ENCODE results near the gene GAS7. TPM values are rescaled to one million over a fixed set of nuclear protein-coding genes. Genes with fewer than 3 reads are reported as not detected.

GAS7 gene
- total RNA-seq, 1 donor from 2014 or later: 72.7 TPM

- no peak for TF ChIP-seq CTCF (conservative IDR thresholded peaks at IDR 0.05)
- Mint-ChIP-seq H3K4me1 (peaks cover 33% of the 10 kb centered on the region), H3K4me3 (peak overlapping the region; percentile 82), H3K9me3 (no peaks in the 10 kb centered on the region), H3K27ac (ENCODE audit: unreplicated experiment) (no peak overlapping the region), H3K36me3 (ENCODE audit: low read depth) (peaks cover 2% of the 10 kb centered on the region), H3K27me3 (ENCODE audit: low read depth) (peaks cover 70% of the 10 kb centered on the region)
- no peak for DNase-seq (ENCODE audit: low read depth, low spot score)
These were observed 2.0 kb downstream of the GAS7 start for GRCh38 chr17:10196384-10196895.

- Mint-ChIP-seq H3K27ac (ENCODE audit: unreplicated experiment) (no peak overlapping the region), H3K27me3 (ENCODE audit: low read depth) (peaks cover 64% of the 10 kb centered on the region), H3K36me3 (ENCODE audit: low read depth) (peaks cover 2% of the 10 kb centered on the region), H3K4me1 (peaks cover 33% of the 10 kb centered on the region), H3K4me3 (peak overlapping the region; percentile 9), H3K9me3 (no peaks in the 10 kb centered on the region)
- no peak for TF ChIP-seq CTCF (conservative IDR thresholded peaks at IDR 0.05)
- DNase-seq (ENCODE audit: low read depth, low spot score): no peak
These were observed 3.2 kb downstream of the GAS7 start for GRCh38 chr17:10195090-10195805.

- peaks cover 70% of the 10 kb centered on the region for H3K27me3 Mint-ChIP-seq (ENCODE audit: low read depth)
- no peak overlapping the region for H3K4me3 Mint-ChIP-seq
- TF ChIP-seq CTCF (conservative IDR thresholded peaks at IDR 0.05): no peak
- no peak for DNase-seq (ENCODE audit: low read depth, low spot score)
- peaks cover 28% of the 10 kb centered on the region for H3K4me1 Mint-ChIP-seq
- H3K9me3 Mint-ChIP-seq: no peaks in the 10 kb centered on the region
- peaks cover 2% of the 10 kb centered on the region for H3K36me3 Mint-ChIP-seq (ENCODE audit: low read depth)
- H3K27ac Mint-ChIP-seq (ENCODE audit: unreplicated experiment): no peak overlapping the region
These were observed 4.8 kb downstream of the GAS7 start for GRCh38 chr17:10193632-10194031.

GRCh38 chr17:10192972-10193371 lies 5.4 kb downstream of the GAS7 start:
- Mint-ChIP-seq H3K27ac (ENCODE audit: unreplicated experiment) (no peak overlapping the region), H3K4me3 (no peak overlapping the region), H3K4me1 (peaks cover 28% of the 10 kb centered on the region), H3K27me3 (ENCODE audit: low read depth) (peaks cover 73% of the 10 kb centered on the region), H3K9me3 (no peaks in the 10 kb centered on the region), H3K36me3 (ENCODE audit: low read depth) (peaks cover 2% of the 10 kb centered on the region)
- DNase-seq (ENCODE audit: low read depth, low spot score): no peak
- TF ChIP-seq CTCF (conservative IDR thresholded peaks at IDR 0.05): no peak

GRCh38 chr17:10192461-10192860 lies 5.9 kb downstream of the GAS7 start:
- Mint-ChIP-seq H3K4me3 (peak overlapping the region; percentile 40), H3K9me3 (no peaks in the 10 kb centered on the region), H3K4me1 (peaks cover 28% of the 10 kb centered on the region), H3K36me3 (ENCODE audit: low read depth) (peaks cover 2% of the 10 kb centered on the region), H3K27me3 (ENCODE audit: low read depth) (peaks cover 74% of the 10 kb centered on the region), H3K27ac (ENCODE audit: unreplicated experiment) (no peak overlapping the region)
- no peak for DNase-seq (ENCODE audit: low read depth, low spot score)
- TF ChIP-seq CTCF (conservative IDR thresholded peaks at IDR 0.05): no peak

All from neural crest cell (in vitro differentiated cells).